Left lung (tissue), 10 donors: ENCODE measurements around the gene SUSD6. TPM values are rescaled to one million over a fixed set of nuclear protein-coding genes. Genes with fewer than 3 reads are reported as not detected.

Experiments
- ATAC-seq: fragments of 200-7000 bp; cut with Tn5 transposase; one replicate; pipeline ENCODE4 v1.9.1; 2020; ENCODE audit warnings: moderate library complexity
- DNase-seq, 4 donors: peaks; one replicate each; pipeline ENCODE4 v3.0.0-alpha.2; 2013 to 2020
- H3K27ac ChIP-seq, 2 donors: fragments of 200-600 bp; sonication (generic) in 1 of 2; one replicate each; pipeline versions ENCODE4 v1.5.0 to v1.8.0; 2020 to 2021
- H3K27me3 ChIP-seq, 2 donors: fragments of 200-600 bp; sonication (generic) in 1 of 2; one replicate each; pipeline versions ENCODE4 v1.5.0 to v1.8.0; 2020 to 2021
- H3K36me3 ChIP-seq, 2 donors: fragments of 200-600 bp; sonication (generic) in 1 of 2; one replicate each; pipeline versions ENCODE4 v1.5.0 to v1.8.0; 2020 to 2021
- H3K4me1 ChIP-seq, 2 donors: fragments of 200-600 bp; one replicate each; pipeline ENCODE4 v1.8.0; 2021
- H3K4me3 ChIP-seq, 2 donors: fragments of 200-600 bp; sonication (generic) in 1 of 2; one replicate each; pipeline versions ENCODE4 v1.5.0 to v1.8.0; 2020 to 2021; ENCODE audit warnings: mild to moderate bottlenecking in 1 of 2
- H3K9me3 ChIP-seq, 2 donors: fragments of 200-600 bp; sonication (generic) in 1 of 2; one replicate each; pipeline versions ENCODE4 v1.5.0 to v1.8.0; 2020 to 2021
- intact Hi-C, 2 donors: fragments of 100-400 bp; cut with DNase I; formaldehyde crosslinking; loops; one replicate each; pipeline versions ENCODE4 v1.11.2 to v1.14.2; 2022
- polyA plus RNA-seq, 6 donors: library from polyadenylated mRNA; unstranded; fragments of 120-200 nt; gene quantifications; one replicate each; pipeline ENCODE4 v1.2.1, GENCODE V29; 2013; ENCODE audit not compliant: insufficient read length in 6 of 6
- total RNA-seq, 2 donors: library from RNA; stranded (reverse); fragmentation: NEBNext Ultra II Directional; extraction: Animal tissue kit (Norgen Biotek cat#: 25700); gene quantifications; one replicate each; pipeline ENCODE4 v1.2.1, GENCODE V29; 2021
- TF ChIP-seq, protein P1 (sequence below), 2 donors: fragments of 200-600 bp; sonication (generic) in 1 of 2; IDR thresholded peaks; one replicate each; pipeline versions ENCODE4 v1.5.0 to v1.8.0; 2021; ENCODE audit warnings: antibody characterized with exemption in 2 of 2
- donor health status: DM: no; HTN: yes; CAD: no.
- donor health status: DM: no; HTN: no; CAD: no.

SUSD6 gene
- total and polyA plus RNA-seq, 8 donors, result 27.7 to 77.4 (median 31.3) TPM

DNA sequence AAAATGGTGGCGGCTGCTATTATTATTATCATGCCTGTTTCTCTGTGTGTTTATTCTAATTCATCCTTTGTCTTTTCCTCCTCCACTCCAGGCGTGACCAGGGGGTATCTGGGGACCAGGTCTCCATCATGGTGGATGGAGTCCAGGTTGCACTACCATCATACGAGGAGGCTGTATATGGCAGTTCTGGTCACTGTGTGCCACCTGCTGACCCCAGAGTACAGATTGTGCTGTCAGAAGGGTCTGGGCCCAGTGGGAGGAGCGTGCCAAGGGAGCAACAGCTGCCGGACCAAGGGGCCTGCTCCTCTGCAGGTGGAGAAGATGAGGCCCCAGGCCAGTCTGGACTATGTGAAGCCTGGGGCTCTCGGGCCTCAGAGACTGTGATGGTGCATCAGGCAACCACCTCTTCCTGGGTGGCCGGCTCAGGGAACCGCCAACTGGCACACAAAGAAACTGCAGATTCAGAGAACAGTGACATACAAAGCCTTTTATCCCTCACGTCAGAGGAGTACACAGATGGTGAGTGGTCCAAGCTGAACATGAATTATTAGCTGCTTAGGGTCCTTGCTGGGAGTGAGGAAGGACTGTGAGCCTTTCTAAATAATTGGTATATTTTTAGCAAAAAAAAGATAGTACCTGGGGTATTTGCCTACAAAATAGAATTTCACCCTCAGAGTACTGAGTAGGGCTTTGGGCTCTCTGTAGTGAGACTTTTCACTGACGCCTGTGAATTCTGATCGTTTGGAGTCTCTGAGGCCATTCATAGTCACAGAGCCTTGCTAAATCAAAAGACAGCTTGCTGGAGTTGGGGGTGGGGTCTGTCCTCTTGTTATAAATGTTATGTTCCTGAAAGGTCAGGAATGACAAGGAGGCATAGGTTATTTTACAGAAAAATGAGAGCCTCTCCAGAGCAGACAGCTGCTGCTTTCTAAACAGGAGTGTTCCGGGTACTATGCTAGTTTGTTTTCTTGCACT, 97.5 kb downstream of the SUSD6 start:
- TF ChIP-seq, protein P1, sequence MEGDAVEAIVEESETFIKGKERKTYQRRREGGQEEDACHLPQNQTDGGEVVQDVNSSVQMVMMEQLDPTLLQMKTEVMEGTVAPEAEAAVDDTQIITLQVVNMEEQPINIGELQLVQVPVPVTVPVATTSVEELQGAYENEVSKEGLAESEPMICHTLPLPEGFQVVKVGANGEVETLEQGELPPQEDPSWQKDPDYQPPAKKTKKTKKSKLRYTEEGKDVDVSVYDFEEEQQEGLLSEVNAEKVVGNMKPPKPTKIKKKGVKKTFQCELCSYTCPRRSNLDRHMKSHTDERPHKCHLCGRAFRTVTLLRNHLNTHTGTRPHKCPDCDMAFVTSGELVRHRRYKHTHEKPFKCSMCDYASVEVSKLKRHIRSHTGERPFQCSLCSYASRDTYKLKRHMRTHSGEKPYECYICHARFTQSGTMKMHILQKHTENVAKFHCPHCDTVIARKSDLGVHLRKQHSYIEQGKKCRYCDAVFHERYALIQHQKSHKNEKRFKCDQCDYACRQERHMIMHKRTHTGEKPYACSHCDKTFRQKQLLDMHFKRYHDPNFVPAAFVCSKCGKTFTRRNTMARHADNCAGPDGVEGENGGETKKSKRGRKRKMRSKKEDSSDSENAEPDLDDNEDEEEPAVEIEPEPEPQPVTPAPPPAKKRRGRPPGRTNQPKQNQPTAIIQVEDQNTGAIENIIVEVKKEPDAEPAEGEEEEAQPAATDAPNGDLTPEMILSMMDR (IDR thresholded peaks at IDR 0.05), result no peak
- Histone ChIP-seq H3K36me3 (peaks cover 0 to 82% of the 10 kb centered on the region in 2 donors), H3K27me3 (no peaks in the 10 kb centered on the region), H3K9me3 (no peaks in the 10 kb centered on the region), H3K27ac (peak overlapping the region in 1 of 2 donors; percentile 86), H3K4me3 (no peak overlapping the region), H3K4me1 (peaks cover 32 to 72% of the 10 kb centered on the region in 2 donors)
- DNase-seq, result no peak
- no peak for ATAC-seq
- intact Hi-C loops, result no loop called here

DNA sequence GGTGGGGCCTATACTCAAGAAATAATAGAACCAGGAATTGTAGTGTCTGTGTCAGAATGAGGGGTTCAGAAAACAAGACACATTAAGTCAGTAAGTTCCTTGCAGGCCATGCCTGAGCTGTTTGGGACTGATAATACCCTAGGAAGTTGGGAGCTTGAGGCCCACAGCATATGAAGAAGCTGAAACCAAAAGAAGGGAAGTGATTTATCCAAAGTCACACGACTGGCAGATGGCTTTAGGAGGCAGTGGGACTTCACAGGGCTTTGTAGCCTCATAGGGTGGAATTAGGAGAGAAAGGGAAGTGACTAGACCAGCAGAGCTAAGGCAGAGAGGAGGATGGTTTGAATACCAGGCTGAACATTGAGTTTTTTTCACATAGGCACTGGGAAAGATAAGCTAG, 99.0 kb downstream of the SUSD6 start:
- Histone ChIP-seq H3K36me3 (peaks cover 0 to 80% of the 10 kb centered on the region in 2 donors), H3K9me3 (no peaks in the 10 kb centered on the region), H3K4me1 (peaks cover 32 to 77% of the 10 kb centered on the region in 2 donors), H3K27me3 (no peaks in the 10 kb centered on the region), H3K27ac (peak overlapping the region; percentile 72 to 86), H3K4me3 (no peak overlapping the region)
- TF ChIP-seq, protein P1 (IDR thresholded peaks at IDR 0.05), result no peak
- DNase-seq, result no peak
- ATAC-seq, result peak; percentile 3
- intact Hi-C loops, result no loop called here

DNA sequence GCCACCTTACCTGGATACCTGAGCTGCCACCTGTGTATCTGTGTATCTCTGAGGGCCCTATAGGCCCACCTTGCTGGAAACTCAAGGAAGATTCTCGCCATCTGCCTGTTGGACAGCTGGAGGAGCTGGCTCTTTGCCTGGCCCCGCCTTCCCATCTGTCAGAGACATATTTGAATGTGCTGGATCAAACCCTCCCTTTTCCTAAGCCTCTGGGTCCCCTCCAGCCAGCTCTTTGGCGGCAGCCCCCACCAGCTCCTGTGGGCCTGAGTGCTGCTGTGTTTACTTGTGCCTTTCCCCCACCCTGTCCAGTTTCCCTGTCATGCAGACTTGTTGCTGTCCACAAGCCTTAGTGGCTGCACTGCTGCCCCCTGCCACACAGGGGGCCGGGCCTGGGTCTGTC, 99.7 kb downstream of the SUSD6 start:
- no peak overlapping the region for H3K4me3 ChIP-seq
- DNase-seq (peak in 3 of 4 donors; percentile 53 to 81 (median 60)), ATAC-seq (peak; percentile 5)
- no peaks in the 10 kb centered on the region for H3K27me3 ChIP-seq
- TF ChIP-seq, protein P1 (IDR thresholded peaks at IDR 0.05), result no peak
- intact Hi-C loops, result no loop called here
- peaks cover 0 to 73% of the 10 kb centered on the region in 2 donors for H3K36me3 ChIP-seq
- no peaks in the 10 kb centered on the region for H3K9me3 ChIP-seq
- H3K27ac ChIP-seq, result peak overlapping the region; percentile 72 to 86
- peaks cover 38 to 77% of the 10 kb centered on the region in 2 donors for H3K4me1 ChIP-seq

DNA sequence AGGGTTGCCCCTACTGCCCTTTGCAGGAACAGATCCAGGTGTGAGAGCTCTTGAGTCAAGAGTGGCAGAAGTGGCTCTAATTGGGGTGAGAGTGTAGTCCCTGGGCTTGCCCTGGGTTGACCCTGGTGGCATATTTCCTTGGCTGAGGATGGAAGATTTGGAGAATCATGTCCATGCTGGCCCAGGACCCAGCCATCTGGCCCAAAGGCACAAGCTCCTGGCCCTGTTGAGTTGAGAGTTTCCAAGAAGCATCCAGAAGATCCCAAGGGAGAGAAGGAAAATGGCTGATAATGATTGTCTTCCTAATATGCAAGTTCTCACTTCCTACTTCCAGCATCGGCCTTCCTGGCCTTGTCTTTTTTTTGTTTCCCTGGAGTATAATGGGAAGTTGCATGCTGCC, 100.1 kb downstream of the SUSD6 start:
- intact Hi-C loops, result no loop called here

More for the DNA sequence above, 100.1 kb downstream of the SUSD6 start:
- DNase-seq (no peak), ATAC-seq (peak; percentile 29)
- Histone ChIP-seq H3K9me3 (no peaks in the 10 kb centered on the region), H3K27me3 (no peaks in the 10 kb centered on the region), H3K36me3 (peaks cover 0 to 69% of the 10 kb centered on the region in 2 donors), H3K4me3 (no peak overlapping the region), H3K27ac (peak overlapping the region; percentile 72 to 86), H3K4me1 (peaks cover 42 to 80% of the 10 kb centered on the region in 2 donors)
- TF ChIP-seq, protein P1 (IDR thresholded peaks at IDR 0.05), result no peak
